ENCODE measurements around the gene TBX4. TPM values are rescaled to one million over a fixed set of nuclear protein-coding genes. Genes with fewer than 3 reads are reported as not detected.
A peak's percentile ranks its signal among the peaks of the same experiment; 100 is the strongest.

Gene TBX4
- total RNA-seq, 1 experiment from 2014 or later = not detected

GRCh38 chr17:61479493-61480413, 27.5 kb downstream of the TBX4 start:
- no peaks in the 10 kb centered on the region for H3K36me3 Mint-ChIP-seq (ENCODE audit: insufficient read depth in 1 of 3, low read depth in 3 of 3)
- Histone ChIP-seq H3K56ac (ENCODE audit: insufficient read length, low read depth, low read length) (no peak overlapping the region), H2BK12ac (ENCODE audit: insufficient read length, low read depth, low read length) (no peak overlapping the region), H3K79me1 (ENCODE audit: insufficient read depth, low read depth, low read length, poor library complexity, severe bottlenecking) (no peaks in the 10 kb centered on the region), H3K27ac (ENCODE audit: insufficient read length, low read depth, low read length) (no peak overlapping the region), H3K4ac (ENCODE audit: low read depth, low read length) (no peak overlapping the region), H3K79me2 (ENCODE audit: insufficient read depth, low read length) (no peaks in the 10 kb centered on the region), H2BK120ac (ENCODE audit: low read depth, low read length, poor library complexity, severe bottlenecking) (no peak overlapping the region), H3K27me3 (ENCODE audit: insufficient read depth, low read length) (no peaks in the 10 kb centered on the region), H2BK5ac (ENCODE audit: insufficient read length, low read length) (no peak overlapping the region), H3K4me2 (ENCODE audit: insufficient read depth, insufficient read length, low read length) (no peak overlapping the region), H2BK15ac (ENCODE audit: low read depth, low read length) (no peak overlapping the region), H3K23ac (ENCODE audit: insufficient read length, low read depth, low read length) (no peak overlapping the region), H3K18ac (ENCODE audit: insufficient read length, low read depth, low read length) (no peak overlapping the region), H3T11ph (ENCODE audit: low read length) (no peak overlapping the region), H4K5ac (ENCODE audit: insufficient read length, low read depth, low read length) (no peak overlapping the region), H3K4me1 (ENCODE audit: insufficient read depth, low read length) (no peaks in the 10 kb centered on the region), H2BK20ac (ENCODE audit: low read depth, low read length, poor library complexity, severe bottlenecking) (no peak overlapping the region), H3K9ac (ENCODE audit: extremely low read depth, insufficient read length, low read length) (no peak overlapping the region), H3K14ac (ENCODE audit: insufficient read depth, low read length) (no peak overlapping the region), H2AFZ (ENCODE audit: low read length) (no peak overlapping the region), H4K91ac (ENCODE audit: insufficient read length, low read depth, low read length) (no peak overlapping the region), H2AK5ac (ENCODE audit: insufficient read length, low read length) (no peak overlapping the region), H4K8ac (replicated peaks; ENCODE audit: insufficient read length, low read depth, low read length) (no peak overlapping the region), H3K23me2 (ENCODE audit: insufficient read length, low read depth, low read length, poor library complexity, severe bottlenecking) (peaks cover 3% of the 10 kb centered on the region), H3K9me3 (ENCODE audit: control insufficient read depth, low read depth, low read length) (no peaks in the 10 kb centered on the region), H4K20me1 (ENCODE audit: control insufficient read depth, insufficient read depth, insufficient read length) (no peaks in the 10 kb centered on the region)
- H3K27me3 Mint-ChIP-seq (ENCODE audit: low read depth) = peaks cover 7% of the 10 kb centered on the region
- 0 out of 4 replicates have a peak, but pooled peaks cover 0 to 2% of the 10 kb centered on the region in 2 experiments for H3K4me1 Mint-ChIP-seq
- WGBS (ENCODE audit: extremely low coverage, insufficient read length, low lambda C conversion rate) = no CpG with 5 or more reads among the region's 25 CpGs
- peak; percentile 32 for DNase-seq
- TF ChIP-seq CTCF (conservative IDR thresholded peaks at IDR 0.05) = no peak
- H3K27ac Mint-ChIP-seq = no peak overlapping the region
- H3K4me3 Mint-ChIP-seq = no peak overlapping the region
- H3K9me3 Mint-ChIP-seq = no peaks in the 10 kb centered on the region; a peak in 2 of 5 replicates

All from H9 (cell line).